GM12878 (cell line): ENCODE data around the gene ASAP3. TPM values are rescaled to one million over a fixed set of nuclear protein-coding genes. Genes with fewer than 3 reads are reported as not detected.

Experiments used
- ATAC-seq: fragments of 200-7000 bp; cut with Tn5 transposase; 3 replicates; pipeline ENCODE4 v1.9.1; 2020; ENCODE audit warnings: mild to moderate bottlenecking, moderate library complexity
- BruUV-seq: library from RNA; stranded (reverse); fragments of 400-500 nt; replicated peaks from 2 replicates; lab custom pipeline; 2021; lab: Mats Ljungman, UMichigan
- CTCF ChIA-PET: fragments of 300-600 bp; sonication (Branson Sonifier 250); formaldehyde crosslinking; extraction: SDS; loops from one replicate; lab custom pipeline; 2021; ENCODE audit warnings: inconsistent platforms; lab: Yijun Ruan, JAX
- POLR2A ChIA-PET: fragments of 350-600 bp; formaldehyde crosslinking; extraction: SDS; loops from one replicate; lab custom pipeline; 2021; ENCODE audit warnings: inconsistent platforms; lab: Charles Lee
- RAD21 ChIA-PET: fragments of 300-600 bp; sonication (Branson Sonifier 250); formaldehyde crosslinking; loops from one replicate; lab custom pipeline; 2023; ENCODE audit warnings: antibody characterized with exemption; ENCODE audit not compliant: unreplicated experiment; lab: Charles Lee
- SMC1A ChIA-PET: fragments of 300-600 bp; sonication (Branson Sonifier 250); formaldehyde crosslinking; loops from one replicate; lab custom pipeline; 2023; ENCODE audit not compliant: unreplicated experiment, uncharacterized antibody; lab: Charles Lee
- DNase-seq: peaks from one replicate; pipeline ENCODE4 v3.0.0-alpha.2; 2011; ENCODE audit warnings: low read depth, low spot score
- FAIRE-seq: peaks from 3 replicates; lab custom pipeline; 2011; peaks lifted over from hg19 to GRCh38; lab: Jason Lieb, UNC
- H2AFZ ChIP-seq: 2 replicates; pipeline ENCODE4 v1.6.0; 2011; ENCODE audit warnings: low read depth, low read length, control low read depth; ENCODE audit not compliant: control insufficient read depth
- H3K27ac ChIP-seq: 2 replicates; pipeline ENCODE4 v1.5.1; 2011; ENCODE audit warnings: control low read depth; ENCODE audit not compliant: control insufficient read depth, insufficient read depth
- H3K27me3 ChIP-seq, 2 experiments: replicated peaks in 1 of 2; 2 replicates each; pipeline versions ENCODE4 v1.6.0 to v1.6.1; 2011; ENCODE audit warnings: low read length in 1 of 2; ENCODE audit not compliant: control insufficient read depth in 2 of 2, insufficient read depth in 2 of 2
- H3K36me3 ChIP-seq, 2 experiments: 2 replicates each; pipeline ENCODE4 v1.5.1; 2011; ENCODE audit warnings: low read length in 1 of 2; ENCODE audit not compliant: control insufficient read depth in 2 of 2, insufficient read depth in 2 of 2
- H3K4me1 ChIP-seq: 2 replicates; pipeline ENCODE4 v1.6.1; 2011; ENCODE audit warnings: mild to moderate bottlenecking, low read length, moderate library complexity, mixed read lengths; ENCODE audit not compliant: control insufficient read depth, insufficient read depth
- H3K4me2 ChIP-seq: 2 replicates; pipeline ENCODE4 v1.6.0; 2011; ENCODE audit warnings: control low read depth; ENCODE audit not compliant: control insufficient read depth, insufficient read depth
- H3K4me3 ChIP-seq: fragments of 200-600 bp; sonication (generic); 2 replicates; pipeline ENCODE4 v1.5.1; 2016
- H3K79me2 ChIP-seq: 2 replicates; pipeline ENCODE4 v1.6.0; 2011; ENCODE audit warnings: low read length; ENCODE audit not compliant: control insufficient read depth, insufficient read depth
- H3K9ac ChIP-seq: 2 replicates; pipeline ENCODE4 v1.8.0; 2011; ENCODE audit warnings: low read length, control low read depth, mixed read lengths; ENCODE audit not compliant: control insufficient read depth, insufficient read depth
- H3K9me3 ChIP-seq: replicated peaks from 3 replicates; pipeline ENCODE4 v1.5.1; 2011; ENCODE audit warnings: mild to moderate bottlenecking, low read length; ENCODE audit not compliant: control insufficient read depth, insufficient read depth
- H4K20me1 ChIP-seq: 2 replicates; pipeline ENCODE4 v1.6.0; 2011; ENCODE audit not compliant: control insufficient read depth, insufficient read depth
- HDAC6 ChIP-seq: fragments of 200-600 bp; sonication (generic); IDR thresholded peaks from one replicate; pipeline ENCODE4 v1.8.0; 2017; ENCODE audit warnings: antibody characterized with exemption; ENCODE audit not compliant: unreplicated experiment
- MLLT1 ChIP-seq: fragments of 450-650 bp; IDR thresholded peaks from 2 replicates; pipeline ENCODE4 v1.6.1; 2016; ENCODE audit warnings: mild to moderate bottlenecking
- NFYB ChIP-seq: IDR thresholded peaks from 2 replicates; pipeline ENCODE4 v1.6.1; 2011; ENCODE audit warnings: low read depth, mild to moderate bottlenecking, low read length, improper control_type of control experiment, moderate library complexity; ENCODE audit not compliant: insufficient read depth
- RFX5 ChIP-seq: IDR thresholded peaks from 2 replicates; pipeline ENCODE4 v1.6.1; 2011; ENCODE audit warnings: low read depth, low read length, improper control_type of control experiment
- SP1 ChIP-seq: IDR thresholded peaks from one replicate; pipeline ENCODE4 v1.6.1; 2011; ENCODE audit warnings: low read depth, low read length
- WGBS: methylation state at CpG from one replicate; pipeline ENCODE4 v1.1.6; 2016; ENCODE audit warnings: low lambda C conversion rate; ENCODE audit not compliant: insufficient replicate concordance, insufficient coverage; ENCODE audit errors: missing lambda C conversion rate; 5-methylcytosine and 5-hydroxymethylcytosine counted together
- in situ Hi-C: fragments of 300-500 bp; cut with MboI; formaldehyde crosslinking; loops from 9 replicates; pipeline ENCODE4 v1.14.3; 2018; ENCODE audit warnings: mixed read lengths
- intact Hi-C: fragments of 100-400 bp; cut with micrococcal nuclease; formaldehyde crosslinking; loops from one replicate; pipeline ENCODE4 v1.14.2; 2022; ENCODE audit not compliant: unreplicated experiment
- polyA plus RNA-seq, 11 experiments: library from polyadenylated mRNA; depleted of rRNA in 4 of 11; unstranded in 6 of 11; stranded (reverse) in 5 of 11; fragments of >200 nt; fragmentation: Nextera tagmentation in 4 of 11; fragmentation: Illumina TruSeq in 1 of 11; extraction: Ambion mirVana in 4 of 11; extraction: Trizol in 1 of 11; gene quantifications; 1 replicate in 1 of 11; 2 replicates in 10 of 11; pipeline versions ENCODE4 v1.2.1 to v1.2.3, GENCODE V29; 2011 to 2016; ENCODE audit warnings: inconsistent platforms in 2 of 11, missing spikeins in 2 of 11, low read depth in 1 of 11
- total RNA-seq, 4 experiments: library from RNA; depleted of rRNA in 3 of 4; stranded (reverse); fragments of >200 nt in 3 of 4; fragmentation: Illumina TruSeq in 1 of 4; extraction: Trizol in 1 of 4; gene quantifications; 2 replicates each; pipeline versions ENCODE4 v1.2.1 to v1.2.3, GENCODE V29; 2013 to 2021

ASAP3 gene
- total and polyA plus RNA-seq, 10 of the 15 experiments (the other 5 are each of a cell fraction or from before 2014, with no cell fraction given): 0.04 to 0.92 (median 0.34) TPM; not detected in 1

DNA sequence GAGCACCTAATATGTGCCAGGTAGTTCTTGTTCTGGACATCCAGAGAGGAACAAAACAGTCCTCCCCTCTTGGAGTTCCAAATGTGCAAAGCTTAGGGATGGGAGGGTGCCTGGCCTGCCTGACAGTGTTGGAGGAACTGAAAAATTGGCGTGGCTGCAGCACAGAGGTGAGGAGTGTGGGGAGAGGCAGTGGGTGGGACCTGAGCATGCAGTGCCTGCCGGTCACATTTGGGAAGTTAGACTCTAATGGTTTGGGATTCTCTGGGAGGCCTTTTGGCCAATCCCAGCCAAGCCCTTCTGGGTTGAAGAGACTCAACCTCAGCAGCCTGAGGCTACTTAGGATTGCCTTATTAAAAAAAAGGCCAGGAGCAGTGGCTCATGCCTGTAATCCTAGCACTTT lies 57.2 kb downstream of the ASAP3 start:
- TF ChIP-seq SP1 (no peak), HDAC6 (no peak), NFYB (no peak), RFX5 (no peak)
- Histone ChIP-seq H3K27me3 (peaks cover 4 to 6% of the 10 kb centered on the region in 2 experiments; a peak in 3 of 4 replicates), H3K9me3 (no peaks in the 10 kb centered on the region), H3K36me3 (no peaks in the 10 kb centered on the region), H3K4me2 (no peak overlapping the region), H3K79me2 (no peaks in the 10 kb centered on the region), H3K4me3 (no peak overlapping the region), H4K20me1 (no peaks in the 10 kb centered on the region), H2AFZ (no peak overlapping the region), H3K27ac (no peak overlapping the region), H3K9ac (no peak overlapping the region), H3K4me1 (no peaks in the 10 kb centered on the region; the same call in 1 of the 2 replicates)
- FAIRE-seq: no peak
- no peak for ATAC-seq
- SMC1A ChIA-PET: no interaction called here
- in situ Hi-C loops (no loop called here), intact Hi-C loops (no loop called here)
- CTCF ChIA-PET: no interaction called here
- WGBS: 50% methylated on average over 2 of the region's 2 CpGs
- POLR2A ChIA-PET: no interaction called here
- BruUV-seq: no TSS peak
- no peak for DNase-seq
- RAD21 ChIA-PET: no interaction called here

- H3K9ac ChIP-seq: no peak overlapping the region
- no peaks in the 10 kb centered on the region for H3K9me3 ChIP-seq
- BruUV-seq: no TSS peak
- ChIA-PET SMC1A (interaction anchor here (0.6 to 0.7 kb wide), 3 partner anchors 8 to 177 kb away, joined by 3 to 5 read pairs (median 3); no protein-coding TSS in a partner anchor), CTCF (no interaction called here), RAD21 (interaction anchor here (0.6 kb wide), 1 partner anchor 1573 kb away, joined by 4 read pairs; no protein-coding TSS in a partner anchor), POLR2A (no interaction called here)
- in situ Hi-C loops: no loop called here
- no peak overlapping the region for H3K27ac ChIP-seq
- H3K36me3 ChIP-seq: no peaks in the 10 kb centered on the region
- H3K27me3 ChIP-seq: peaks cover 6 to 7% of the 10 kb centered on the region in 2 experiments
- no peaks in the 10 kb centered on the region for H4K20me1 ChIP-seq
- no peaks in the 10 kb centered on the region; the same call in 1 of the 2 replicates for H3K4me1 ChIP-seq
- H3K79me2 ChIP-seq: no peaks in the 10 kb centered on the region
- H3K4me3 ChIP-seq: no peak overlapping the region
- ATAC-seq: no peak
- DNase-seq: no peak
- intact Hi-C loops: no loop called here
- no peak for FAIRE-seq
- H3K4me2 ChIP-seq: no peak overlapping the region
- WGBS: 20% methylated on average over 5 of the region's 5 CpGs
- no peak for TF ChIP-seq MLLT1
- no peak overlapping the region for H2AFZ ChIP-seq
Observed at GRCh38 chr1:23425193-23425494, 58.8 kb downstream of the ASAP3 start.
